GM13977 (cell line): ENCODE measurements around the gene ONECUT1.

ENCODE experiments used
- DNase-seq: peaks from one replicate; pipeline ENCODE4 v3.0.0; 2012; ENCODE audit warnings: low spot score
- in situ Hi-C: fragments of 300-500 bp; cut with MboI; formaldehyde crosslinking; loops from one replicate; pipeline ENCODE4 v1.12.0; 2022; ENCODE audit warnings: low sequenced_read_pairs, low pct_unique_long_range_greater_than_20kb, mixed read lengths, inconsistent platforms; ENCODE audit not compliant: unreplicated experiment
- TF ChIP-seq, protein P1 (sequence below): IDR thresholded peaks from 2 replicates; pipeline ENCODE4 v1.5.1; 2012; ENCODE audit warnings: mild to moderate bottlenecking, control low read depth; ENCODE audit not compliant: insufficient read depth; ENCODE audit errors: extremely low read depth, missing control alignments

The ONECUT1 gene

DNA sequence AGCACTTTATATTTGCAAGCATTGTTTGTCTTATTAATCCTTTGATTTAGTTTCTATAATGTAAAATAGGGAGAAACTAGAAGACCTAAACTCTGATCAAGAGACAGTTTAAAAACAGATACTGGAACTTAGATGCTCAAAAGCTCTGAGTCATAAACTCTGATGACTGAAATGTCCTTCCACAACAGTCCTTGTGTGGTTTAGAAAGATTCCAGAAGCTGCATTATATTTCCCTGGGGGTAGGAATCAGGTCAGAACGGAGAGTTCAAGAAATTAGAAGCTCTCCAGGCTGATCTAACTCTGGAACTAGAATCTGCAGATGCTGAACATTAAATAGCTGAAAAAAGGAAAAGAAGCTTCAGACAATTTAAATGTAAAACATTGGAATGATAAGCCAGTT, 18.3 kb upstream of the ONECUT1 start:
- DNase-seq: no peak
- TF ChIP-seq, protein P1, sequence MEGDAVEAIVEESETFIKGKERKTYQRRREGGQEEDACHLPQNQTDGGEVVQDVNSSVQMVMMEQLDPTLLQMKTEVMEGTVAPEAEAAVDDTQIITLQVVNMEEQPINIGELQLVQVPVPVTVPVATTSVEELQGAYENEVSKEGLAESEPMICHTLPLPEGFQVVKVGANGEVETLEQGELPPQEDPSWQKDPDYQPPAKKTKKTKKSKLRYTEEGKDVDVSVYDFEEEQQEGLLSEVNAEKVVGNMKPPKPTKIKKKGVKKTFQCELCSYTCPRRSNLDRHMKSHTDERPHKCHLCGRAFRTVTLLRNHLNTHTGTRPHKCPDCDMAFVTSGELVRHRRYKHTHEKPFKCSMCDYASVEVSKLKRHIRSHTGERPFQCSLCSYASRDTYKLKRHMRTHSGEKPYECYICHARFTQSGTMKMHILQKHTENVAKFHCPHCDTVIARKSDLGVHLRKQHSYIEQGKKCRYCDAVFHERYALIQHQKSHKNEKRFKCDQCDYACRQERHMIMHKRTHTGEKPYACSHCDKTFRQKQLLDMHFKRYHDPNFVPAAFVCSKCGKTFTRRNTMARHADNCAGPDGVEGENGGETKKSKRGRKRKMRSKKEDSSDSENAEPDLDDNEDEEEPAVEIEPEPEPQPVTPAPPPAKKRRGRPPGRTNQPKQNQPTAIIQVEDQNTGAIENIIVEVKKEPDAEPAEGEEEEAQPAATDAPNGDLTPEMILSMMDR: no peak
- in situ Hi-C loops: loop anchor here (25.0 kb wide), 1 partner anchor 404 kb away; no protein-coding TSS in a partner anchor

DNA sequence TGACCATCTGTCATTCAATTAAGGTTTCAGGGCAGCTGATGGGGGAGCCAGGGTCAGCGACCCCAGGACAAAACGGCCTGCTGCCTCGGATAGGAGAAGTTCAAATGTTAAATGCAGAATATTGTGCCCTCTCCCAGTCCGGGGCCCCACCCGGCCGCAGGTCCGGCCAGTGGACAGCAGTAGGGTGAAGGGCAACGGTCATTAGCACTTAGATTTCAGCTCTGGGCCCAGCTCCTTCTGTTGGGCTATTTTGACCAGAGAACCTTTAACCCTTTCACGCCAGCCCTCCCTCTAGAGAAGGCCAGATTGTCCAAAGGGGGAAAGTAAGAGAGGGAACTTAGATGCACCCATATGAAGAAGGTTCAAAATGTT, 16.1 kb upstream of the ONECUT1 start:
- in situ Hi-C loops: loop anchor here (25.0 kb wide), 1 partner anchor 406 kb away; no protein-coding TSS in a partner anchor
- TF ChIP-seq, protein P1: no peak
- DNase-seq: no peak

DNA sequence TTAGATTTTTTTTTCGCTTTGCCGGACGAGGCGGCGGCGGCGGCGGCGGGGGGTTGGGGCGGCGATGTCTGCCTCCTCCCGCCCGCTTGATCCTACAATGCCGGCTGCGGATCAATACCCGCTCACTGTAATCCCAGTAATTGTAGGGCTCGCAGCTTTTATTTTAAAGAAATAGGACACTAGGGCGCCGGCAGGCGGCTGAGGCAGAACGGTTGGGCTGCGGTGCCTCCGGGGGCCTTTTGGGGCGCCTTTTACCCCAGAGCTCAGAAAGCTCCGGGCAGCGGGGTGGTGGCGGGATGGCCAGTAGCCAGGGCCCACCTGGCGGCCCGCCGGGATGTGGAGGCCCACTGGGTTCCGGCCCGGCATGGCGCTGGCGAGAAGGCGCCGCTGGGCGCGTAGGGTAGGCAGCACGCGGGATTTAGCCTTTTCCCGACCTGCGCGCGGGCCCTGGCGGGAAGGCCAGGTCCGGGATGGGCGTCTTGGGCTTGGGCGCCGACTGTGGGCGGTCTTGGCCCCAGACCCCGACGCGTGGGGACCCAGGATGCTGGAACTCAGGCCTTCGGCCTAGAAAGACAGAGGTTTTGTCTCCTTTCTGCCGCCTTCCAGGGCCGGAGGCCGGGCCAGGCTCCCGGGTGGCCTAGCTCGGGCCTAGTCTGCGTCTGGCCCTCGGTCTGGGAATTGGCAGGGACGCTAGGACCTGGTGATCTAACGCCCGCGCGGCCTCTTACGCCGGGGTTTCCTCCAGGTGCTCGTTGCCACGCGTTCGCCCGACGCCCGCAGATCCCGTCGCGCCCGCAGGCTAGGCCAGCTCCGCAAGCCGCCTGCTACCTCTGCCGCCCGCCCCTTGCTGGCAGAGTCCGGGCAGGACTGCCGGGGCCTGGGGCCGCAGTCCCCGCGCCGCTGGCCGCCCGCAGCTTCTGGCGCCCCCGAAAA, 15.5 kb upstream of the ONECUT1 start:
- TF ChIP-seq, protein P1: no peak
- in situ Hi-C loops: loop anchor here (25.0 kb wide), 1 partner anchor 407 kb away; no protein-coding TSS in a partner anchor
- peak; percentile 31 for DNase-seq

DNA sequence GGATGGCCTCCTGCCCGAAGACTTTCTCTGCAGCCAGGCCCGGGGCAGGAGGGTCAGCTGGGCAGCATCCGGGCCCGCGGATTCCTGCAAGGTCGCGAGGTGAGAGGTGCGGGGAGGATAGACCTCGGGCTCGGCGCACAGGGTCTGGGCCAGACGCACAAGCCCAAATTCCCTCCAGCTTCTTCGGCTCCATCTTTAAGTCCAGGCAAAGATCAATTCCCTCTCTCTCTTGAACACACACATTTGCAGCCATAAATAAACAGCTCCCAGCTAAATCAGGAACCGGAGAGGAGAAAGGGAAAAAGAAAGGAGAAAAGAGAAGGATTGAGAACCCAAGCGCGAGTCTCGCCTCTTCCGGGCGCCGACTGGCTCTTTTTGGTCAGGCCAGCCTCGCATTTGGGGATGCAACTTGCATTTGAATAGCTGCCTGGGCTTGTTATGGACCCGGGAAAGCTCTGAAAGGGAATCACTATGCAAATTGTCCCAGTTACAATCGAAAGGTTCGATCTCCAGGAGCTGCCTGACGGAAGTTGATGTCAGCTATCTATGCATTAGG, 14.5 kb upstream of the ONECUT1 start:
- in situ Hi-C loops: loop anchor here (25.0 kb wide), 1 partner anchor 408 kb away; no protein-coding TSS in a partner anchor
- peak; percentile 22 for DNase-seq

DNA sequence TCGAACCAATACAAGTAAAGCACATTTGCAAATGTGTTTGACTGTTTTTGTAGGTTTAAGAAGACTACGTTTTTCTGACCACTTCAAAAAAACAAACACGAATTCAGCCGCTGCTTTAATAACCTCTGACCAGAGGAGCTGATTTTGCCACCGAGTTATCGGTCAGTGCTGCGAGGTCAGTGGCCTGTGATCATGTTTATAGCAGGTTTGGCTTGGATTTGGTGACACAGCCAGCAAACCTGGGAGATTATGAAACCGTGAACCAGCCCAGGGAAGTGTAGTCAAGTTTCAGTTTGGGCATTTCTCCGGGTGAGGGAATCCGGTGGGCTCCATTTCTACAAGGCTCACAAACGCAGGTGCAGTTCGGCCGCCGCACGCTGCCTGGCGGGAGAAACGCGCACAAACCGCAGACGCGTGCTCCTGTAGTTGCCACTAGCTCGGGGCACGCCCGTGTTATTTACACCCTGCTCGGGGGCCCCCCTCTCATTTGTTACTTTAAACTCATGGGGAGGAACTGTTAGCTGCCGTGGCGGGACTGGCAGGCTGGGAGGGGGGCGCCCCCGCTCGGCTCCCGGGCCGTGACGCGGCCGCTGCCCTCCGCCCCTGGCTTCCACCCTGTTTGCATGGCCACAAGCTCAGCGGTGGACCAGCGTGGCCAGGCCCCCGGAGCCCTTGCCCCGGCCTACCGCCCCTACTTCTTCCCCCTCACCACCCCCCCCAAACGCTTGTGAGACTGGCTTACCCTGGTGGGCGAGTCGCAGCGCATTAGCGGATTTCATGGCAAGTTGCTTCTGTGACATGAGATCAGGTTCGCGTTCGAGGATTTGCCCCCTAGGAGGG, 13.6 kb upstream of the ONECUT1 start:
- peak; percentile 17 for DNase-seq
- TF ChIP-seq, protein P1: no peak
- in situ Hi-C loops: loop anchor here (25.0 kb wide), 1 partner anchor 409 kb away; no protein-coding TSS in a partner anchor

More for the DNA sequence above, 14.5 kb upstream of the ONECUT1 start:
- TF ChIP-seq, protein P1: no peak

DNA sequence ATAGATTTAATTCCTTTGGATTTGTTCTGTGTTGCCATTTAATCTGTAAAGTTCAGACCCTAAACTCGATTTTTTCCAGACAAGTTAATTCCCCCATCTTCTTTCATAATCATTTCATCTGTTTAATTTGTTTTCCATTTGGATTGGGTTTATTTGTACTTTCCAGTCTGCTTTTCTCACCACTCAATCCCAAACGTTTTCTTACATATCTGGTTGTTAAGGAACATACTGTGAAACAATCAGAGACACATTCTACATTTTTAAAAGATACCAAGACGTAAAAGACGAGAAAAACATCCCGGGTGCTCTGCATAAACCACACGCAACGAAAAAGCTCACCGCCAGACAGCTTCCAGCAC, 13.0 kb upstream of the ONECUT1 start:
- in situ Hi-C loops: loop anchor here (25.0 kb wide), 1 partner anchor 409 kb away; no protein-coding TSS in a partner anchor
- no peak for DNase-seq
- TF ChIP-seq, protein P1: no peak
